Activated CD8-positive, alpha-beta memory T cell treated with anti-CD3 and anti-CD28 coated beads, Interleukin-2, amount 50 U/mL, for 4 hours (primary cell): ENCODE results near the gene RAB28.
"Not testable (repeated sequence)": the region's sequence is repeated elsewhere in the genome, so short reads cannot be mapped to it uniquely, and the experiment has no call there.

Source experiments
- DNase-seq: peaks from one replicate; pipeline ENCODE4 v3.0.0-alpha.2; 2020

Gene RAB28

GRCh38 chr4:13445841-13446790 lies 38.0 kb downstream of the RAB28 start:
- no peak for DNase-seq

DNA sequence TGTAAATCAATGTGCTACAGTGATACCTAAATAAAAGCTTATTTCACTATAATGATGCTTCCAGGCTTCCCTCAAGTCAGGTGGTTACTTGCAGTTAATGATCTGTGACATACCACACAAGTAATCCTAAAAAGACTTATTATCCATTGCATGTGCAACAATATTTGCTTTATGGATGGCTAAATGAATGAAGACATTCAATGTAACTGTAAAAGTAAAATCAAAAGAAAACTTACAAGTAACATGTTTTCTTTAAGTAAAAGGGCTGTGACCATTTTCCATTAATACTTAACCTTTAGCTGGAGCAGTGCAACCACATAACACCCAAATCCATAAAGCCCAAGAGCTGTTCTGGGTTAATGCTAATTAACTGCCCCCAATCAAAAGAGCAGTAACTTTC lies 42.6 kb downstream of the RAB28 start:
- no peak for DNase-seq

GRCh38 chr4:13436962-13437361 lies 47.2 kb downstream of the RAB28 start:
- no peak for DNase-seq

DNA sequence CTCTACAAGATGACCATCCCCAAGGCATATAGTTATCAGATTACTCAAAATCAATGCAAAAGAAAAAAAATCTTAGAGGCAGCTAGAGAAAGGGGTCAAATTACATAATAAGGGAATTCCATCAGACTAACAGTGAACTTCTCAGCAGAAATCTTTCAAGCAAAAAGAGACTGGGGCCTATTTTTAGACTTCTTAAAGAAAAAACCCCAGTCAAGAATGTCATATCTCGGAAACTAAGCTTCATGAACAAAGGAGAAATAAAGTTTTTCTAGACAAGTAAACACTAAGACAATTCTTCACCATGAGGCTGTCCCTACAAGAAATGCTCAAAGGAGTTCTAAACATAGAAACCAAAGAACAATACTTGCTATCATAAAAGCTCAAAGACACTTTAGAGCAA lies 51.7 kb downstream of the RAB28 start:
- no peak for DNase-seq

- no peak for DNase-seq
Observed at GRCh38 chr4:13430834-13431568, 53.1 kb downstream of the RAB28 start.

GRCh38 chr4:13427599-13428325 lies 56.4 kb downstream of the RAB28 start:
- no peak for DNase-seq

DNA sequence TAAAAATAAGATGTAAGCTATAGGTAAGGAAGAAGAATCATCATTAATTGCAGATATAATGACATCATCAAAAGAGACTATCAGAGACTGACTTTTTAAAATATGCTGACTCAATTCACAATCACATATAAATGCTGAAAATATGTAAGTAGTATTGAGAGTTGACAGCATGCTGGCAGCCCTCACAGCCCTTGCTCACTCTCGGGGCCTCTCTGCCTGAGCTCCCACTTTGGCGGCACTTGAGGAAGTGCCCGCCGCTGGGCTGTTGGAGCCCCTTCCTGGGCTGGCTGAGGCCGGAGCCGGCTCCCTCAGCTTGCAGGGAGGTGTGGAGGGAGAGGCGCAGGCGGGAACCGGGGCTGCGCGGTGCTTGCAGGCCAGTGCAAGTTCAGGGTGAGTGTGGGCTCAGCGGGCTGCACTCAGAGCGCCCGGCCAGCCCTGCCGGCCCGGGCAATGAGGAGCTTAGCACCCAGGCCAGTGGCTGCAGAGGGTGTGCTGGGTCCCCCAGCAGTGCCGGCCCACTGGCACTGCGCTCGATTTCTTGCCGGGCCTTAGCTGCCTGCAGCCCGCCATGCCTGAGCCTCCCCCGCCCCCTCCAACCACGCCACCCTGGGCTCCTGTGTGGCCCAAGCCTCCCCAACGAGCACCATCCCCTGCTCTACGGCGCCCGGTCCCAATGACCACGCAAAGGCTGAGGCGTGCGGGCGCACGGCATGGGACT lies 68.9 kb downstream of the RAB28 start:
- no peak for DNase-seq

DNA sequence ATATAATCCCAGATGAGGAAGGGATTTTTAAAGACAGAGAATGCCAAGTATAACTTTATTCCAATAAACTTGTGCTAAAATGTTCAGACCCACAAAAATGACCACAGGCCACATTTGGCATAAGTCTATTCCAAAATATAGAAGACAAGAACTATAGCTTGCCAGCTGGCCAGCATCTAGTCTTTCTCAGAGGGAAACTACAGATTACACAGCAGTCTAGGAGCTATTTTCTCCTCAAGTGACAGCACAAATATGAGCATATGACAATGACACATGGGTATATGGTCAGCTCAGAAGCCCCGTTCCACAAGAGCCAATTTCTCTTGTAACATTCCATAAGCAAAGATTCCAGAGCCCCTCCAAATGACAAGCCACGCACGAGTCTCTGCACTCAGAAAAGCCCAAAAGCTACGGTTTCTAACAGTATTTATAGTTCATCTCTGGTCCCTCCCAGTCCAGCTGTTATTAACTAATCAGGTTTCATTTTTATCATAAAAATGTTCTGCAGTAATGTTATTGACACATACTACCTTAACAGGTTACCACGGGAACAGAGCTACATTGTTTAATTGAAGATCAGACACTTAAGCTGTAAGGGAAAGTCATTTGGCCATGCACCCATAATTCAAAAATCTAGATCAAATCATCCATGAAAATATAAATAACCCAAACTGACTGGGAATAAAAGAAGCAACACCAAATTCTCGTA lies 70.3 kb downstream of the RAB28 start:
- no peak for DNase-seq

DNA sequence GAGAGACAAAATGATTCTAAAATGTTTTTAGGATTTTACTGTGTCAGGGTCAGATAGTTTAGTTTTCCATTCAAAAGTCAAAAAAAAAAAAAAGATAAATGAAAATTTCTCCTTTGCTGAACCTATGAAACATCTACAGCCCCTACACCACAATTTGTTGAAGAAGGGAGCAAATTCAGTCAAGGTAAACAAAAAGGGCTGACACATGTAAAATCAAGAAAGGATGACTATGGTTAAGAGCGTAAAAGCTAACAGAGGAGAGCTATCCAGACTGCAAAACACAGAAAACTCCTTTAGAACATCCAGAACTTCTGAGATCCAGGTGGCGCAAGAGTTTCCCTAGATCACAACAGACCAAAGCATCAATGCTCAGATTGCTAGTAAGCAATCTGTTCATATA lies 72.2 kb downstream of the RAB28 start:
- no peak for DNase-seq

DNA sequence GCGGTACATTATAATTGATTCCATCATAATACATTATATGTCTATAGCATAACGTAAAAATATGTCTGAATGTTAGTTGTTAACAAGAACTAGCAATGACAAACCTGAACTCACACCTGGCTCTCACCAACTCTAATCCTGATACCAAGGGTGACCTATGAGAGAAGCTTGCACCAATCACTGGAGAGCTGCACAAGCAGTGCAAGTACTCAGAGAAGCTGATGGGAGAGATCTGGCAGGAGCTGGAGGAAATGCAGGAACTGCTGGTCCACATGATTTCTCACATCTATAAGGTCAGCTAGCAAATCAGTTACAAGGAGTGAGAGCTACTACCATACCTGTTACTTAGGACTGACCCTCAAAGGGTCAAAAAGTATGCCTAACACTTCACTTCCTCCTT lies 74.8 kb downstream of the RAB28 start:
- no peak for DNase-seq

GRCh38 chr4:13406156-13406555 lies 78.0 kb downstream of the RAB28 start:
- not testable (repeated sequence) for DNase-seq

DNA sequence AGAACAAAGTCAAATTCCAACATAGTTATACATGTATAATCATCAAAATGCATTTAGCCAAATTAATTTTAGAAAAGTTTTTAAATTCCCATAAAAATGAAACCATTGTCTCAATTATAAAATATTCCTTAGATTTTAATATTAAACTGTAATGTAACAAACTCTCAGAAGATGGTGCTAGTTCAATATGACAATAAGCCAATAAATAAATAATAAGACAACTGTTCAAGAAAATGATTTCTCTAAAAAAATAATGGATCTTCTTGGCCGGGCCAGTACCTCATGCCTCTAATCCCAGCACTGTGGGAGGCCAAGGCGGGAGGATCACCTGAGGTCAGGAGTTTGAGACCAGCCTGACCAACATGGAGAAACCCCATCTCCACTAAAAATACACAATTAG lies 80.3 kb downstream of the RAB28 start:
- no peak for DNase-seq

- no peak for DNase-seq
Observed at GRCh38 chr4:13403326-13403725, 80.8 kb downstream of the RAB28 start.

- DNase-seq = no peak
Observed at GRCh38 chr4:13399257-13399656, 84.9 kb downstream of the RAB28 start.

DNA sequence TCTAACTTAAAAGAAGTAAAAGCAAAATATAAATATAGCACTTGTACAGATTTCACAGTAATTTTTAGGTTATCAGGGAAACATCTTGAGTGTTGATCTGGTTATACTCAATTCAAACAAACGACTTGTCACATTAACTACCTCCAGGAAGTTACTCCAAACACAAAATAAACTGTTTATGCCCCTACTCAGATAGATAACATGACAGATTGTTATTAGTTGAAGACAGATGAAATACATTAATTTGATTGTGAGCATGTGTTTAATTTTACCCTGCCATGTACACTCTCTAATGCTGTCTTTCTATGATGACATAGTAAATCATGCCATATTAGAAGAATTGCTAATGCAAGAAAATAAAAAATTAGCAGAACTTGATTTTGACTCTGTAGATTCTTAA lies 88.0 kb downstream of the RAB28 start:
- DNase-seq = no peak

GRCh38 chr4:13389901-13390300 lies 94.2 kb downstream of the RAB28 start:
- DNase-seq = not testable (repeated sequence)

- DNase-seq = no peak
Observed at GRCh38 chr4:13386405-13387107, 97.6 kb downstream of the RAB28 start.

DNA sequence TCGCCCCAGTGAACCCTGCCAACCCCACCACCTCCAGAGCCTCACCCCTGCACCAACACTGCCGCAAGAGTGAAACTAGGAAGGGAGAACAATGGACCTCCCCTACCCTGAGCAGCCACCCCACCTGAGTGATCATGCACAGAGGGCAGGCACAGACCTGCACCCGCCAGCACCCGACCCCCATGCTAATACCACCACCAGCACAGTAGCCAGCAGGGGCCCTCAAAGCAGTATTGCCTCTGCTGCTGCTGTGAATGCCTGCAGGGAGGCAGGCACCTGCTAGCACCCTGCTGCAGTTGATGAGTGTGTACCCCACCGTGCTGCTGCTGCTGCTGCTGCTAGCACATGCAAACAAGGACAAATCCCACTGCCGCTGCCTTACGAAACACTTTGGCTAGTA lies 100.1 kb downstream of the RAB28 start:
- no peak for DNase-seq

DNA sequence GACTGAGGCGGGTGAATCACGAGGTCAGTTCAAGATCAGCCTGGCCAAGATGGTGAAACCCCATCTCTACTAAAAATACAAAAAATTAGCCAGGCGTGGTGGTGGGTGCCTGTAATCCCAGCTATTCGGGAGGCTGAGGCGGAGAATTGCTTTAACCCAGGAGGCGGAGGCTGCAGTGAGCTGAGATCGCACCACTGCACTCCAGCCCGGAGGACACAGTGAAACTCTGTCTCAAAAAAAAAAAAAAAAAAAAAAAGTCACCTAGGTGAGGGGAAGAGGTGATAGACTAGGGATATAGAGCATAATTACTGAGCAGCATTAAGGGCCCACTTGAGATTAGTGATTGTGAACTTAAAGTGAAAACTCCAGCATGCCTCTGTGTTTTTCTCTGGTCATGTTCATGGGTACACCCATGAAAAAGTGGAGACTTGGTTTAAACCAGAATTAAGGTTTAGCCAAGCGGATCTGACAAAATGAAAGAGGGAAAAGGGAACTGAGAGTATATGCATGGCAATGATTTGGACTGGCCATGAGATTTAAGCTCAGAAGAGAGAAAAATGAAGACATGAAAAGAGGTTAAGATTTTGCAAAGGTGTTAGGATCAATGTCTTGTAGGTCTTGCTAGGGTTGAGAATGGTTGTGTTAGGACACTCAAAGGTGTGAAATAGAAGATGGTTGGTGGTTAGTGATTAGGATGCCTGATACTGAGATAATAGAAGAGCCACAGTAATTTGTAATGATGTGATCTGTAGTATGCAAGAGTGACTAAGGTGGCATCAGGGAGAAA lies 105.0 kb downstream of the RAB28 start:
- no peak for DNase-seq

- DNase-seq = no peak
Observed at GRCh38 chr4:13371048-13371447, 113.1 kb downstream of the RAB28 start.

GRCh38 chr4:13368217-13368616 lies 115.9 kb downstream of the RAB28 start:
- no peak for DNase-seq
